ENCODE results near the gene RPIA.
"Not testable (repeated sequence)": the region's sequence is repeated elsewhere in the genome, so short reads cannot be mapped to it uniquely, and the experiment has no call there.

The RPIA gene

GRCh38 chr2:88691339-88692183 is at the start of gene RPIA:
RPIA (plus strand) TSS chr2:88691673; CDS start chr2:88691699, 26 bp downstream.
- DNase-seq (ENCODE audit: low read depth in 4 of 4, low spot score in 1 of 4): peak; percentile 95 to 99 (median 98)

GRCh38 chr2:88642278-88642677 is 49.2 kb upstream of the RPIA start:
- no peak for DNase-seq (ENCODE audit: low read depth in 4 of 4, low spot score in 1 of 4)

DNA sequence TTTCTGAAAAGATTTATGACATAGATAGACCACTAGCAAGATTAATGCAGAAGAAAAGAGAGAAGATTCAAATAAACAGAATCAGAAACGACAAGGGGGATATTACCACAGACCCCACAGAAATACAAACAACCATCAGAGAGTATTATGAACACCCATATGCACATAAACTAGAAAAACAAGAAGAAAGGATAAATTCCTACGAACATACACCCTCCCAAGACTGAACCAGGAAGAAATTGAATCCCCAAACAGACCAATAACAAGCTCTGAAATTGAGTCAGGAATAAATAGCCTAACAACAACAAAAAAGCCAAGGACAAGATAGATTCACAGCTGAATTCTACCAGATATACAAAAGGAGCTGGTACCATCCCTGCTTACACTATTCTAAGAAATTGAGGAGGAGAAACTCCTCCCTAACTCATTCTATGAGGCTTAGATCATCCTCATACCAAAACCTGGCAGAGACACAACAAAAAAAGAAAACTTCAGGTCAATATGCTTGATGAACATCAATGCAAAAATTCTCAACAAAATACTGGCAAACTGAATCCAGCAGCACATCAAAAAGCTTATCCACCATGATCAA is 46.1 kb upstream of the RPIA start:
- DNase-seq (ENCODE audit: low read depth in 4 of 4, low spot score in 1 of 4): not testable (repeated sequence)

DNA sequence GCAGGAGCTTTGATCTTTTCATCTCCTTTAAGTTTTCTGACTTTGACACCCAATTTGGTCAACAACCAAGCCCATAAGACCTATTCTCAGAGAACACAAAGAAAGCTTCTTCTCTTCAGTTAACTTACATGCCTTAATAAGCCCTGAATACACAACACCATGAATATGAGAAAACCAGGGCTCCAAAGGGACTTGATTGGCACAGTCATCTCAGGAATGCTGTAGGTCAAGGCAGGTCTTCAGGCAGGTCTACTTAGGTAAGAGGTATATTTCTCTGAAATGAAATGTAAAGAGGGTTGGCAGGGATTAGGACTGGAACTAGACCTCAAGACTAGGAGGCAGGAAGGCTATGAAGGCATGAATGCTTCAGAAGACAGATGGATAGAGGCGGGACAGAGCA is 39.8 kb upstream of the RPIA start:
- no peak for DNase-seq (ENCODE audit: low read depth in 4 of 4, low spot score in 1 of 4)

DNA sequence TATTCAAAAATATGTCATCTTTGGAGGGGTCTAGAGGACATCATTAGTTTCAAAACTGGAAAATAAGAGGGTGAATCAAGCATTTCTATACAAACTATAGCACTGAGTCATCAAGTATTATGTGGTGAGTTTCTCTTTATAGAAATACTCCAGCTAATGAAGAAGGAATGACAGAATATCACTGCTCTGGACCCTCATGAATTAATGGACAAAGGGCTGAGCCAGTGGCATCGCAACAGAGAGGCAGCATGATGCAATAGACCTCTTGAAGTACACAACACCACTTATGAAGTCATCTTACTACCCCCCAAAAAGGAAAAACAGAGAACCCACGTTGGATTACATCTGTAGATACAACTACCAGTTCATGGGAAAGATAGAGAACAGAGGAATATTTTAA is 36.8 kb upstream of the RPIA start:
- no peak for DNase-seq (ENCODE audit: low read depth in 4 of 4, low spot score in 1 of 4)

DNA sequence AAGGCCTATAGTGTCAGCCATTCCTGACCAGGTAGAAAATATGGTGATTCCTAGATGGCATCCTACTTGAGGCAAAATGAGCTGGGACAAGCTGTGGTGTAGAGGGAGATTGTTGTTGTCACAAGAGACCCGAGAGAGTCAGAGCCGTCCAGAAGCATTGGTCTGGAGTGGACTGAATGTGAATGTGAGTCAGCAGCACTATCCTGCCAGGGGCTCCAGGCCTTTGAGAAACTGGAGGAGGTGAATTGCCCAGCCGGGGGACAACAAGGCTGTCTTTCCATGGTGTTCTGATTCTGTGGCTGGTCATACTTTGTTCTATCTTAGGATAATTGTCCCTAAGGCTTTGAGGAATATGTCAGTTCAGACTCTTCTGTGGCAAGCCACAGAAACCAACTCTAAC is 34.8 kb upstream of the RPIA start:
- no peak for DNase-seq (ENCODE audit: low read depth in 4 of 4, low spot score in 1 of 4)

GRCh38 chr2:88657131-88657530 is 34.3 kb upstream of the RPIA start:
- DNase-seq (ENCODE audit: low read depth in 4 of 4, low spot score in 1 of 4): no peak

DNA sequence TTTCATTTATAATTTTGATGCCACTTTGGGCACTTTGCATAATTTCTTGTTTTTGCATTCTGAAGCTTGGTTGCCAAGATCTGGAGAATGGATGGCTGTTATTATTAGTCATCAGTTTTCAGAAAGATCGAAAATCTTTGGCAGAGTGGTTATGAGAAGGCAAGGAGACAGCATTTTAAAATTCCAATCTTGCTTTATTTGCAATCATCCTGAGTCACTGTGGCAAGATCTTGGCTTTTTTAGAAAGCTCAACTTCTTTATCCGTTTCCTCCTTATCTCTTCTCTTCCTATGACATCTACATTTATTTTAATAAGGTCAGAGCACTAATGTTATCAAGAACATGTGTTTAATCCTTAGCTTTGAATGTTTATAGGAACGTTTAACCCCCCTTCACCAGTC is 33.1 kb upstream of the RPIA start:
- no peak for DNase-seq (ENCODE audit: low read depth in 4 of 4, low spot score in 1 of 4)

DNA sequence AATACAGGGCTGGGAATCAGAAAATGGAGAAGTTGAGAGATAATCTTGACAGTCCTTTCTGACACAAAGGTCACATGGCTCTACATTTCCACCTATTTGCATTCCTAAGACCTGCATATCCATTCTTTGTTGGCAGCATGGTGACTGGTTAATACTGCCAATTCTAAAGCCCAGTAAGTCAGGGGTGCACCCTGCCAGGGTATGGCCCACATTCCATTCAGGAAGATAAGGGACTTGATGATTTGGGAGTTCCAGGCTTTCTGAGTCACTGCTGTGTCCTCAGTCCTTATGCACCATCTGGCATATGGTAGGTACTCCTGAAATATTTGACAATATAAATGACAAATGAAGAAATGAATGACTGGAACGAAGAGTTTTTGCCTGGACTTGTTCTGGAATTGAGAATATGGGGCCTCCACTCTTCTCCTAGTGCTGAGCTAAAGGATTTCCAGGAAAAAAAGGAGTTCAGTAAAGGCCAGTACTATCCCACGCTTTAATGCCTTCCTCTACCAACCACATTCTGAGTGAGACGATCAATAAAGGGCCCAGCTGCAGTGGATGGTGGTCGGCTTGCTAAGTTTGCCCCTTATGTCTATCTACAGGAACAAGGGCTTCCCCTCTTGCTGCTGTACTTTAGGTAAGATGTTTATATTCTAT is 32.5 kb upstream of the RPIA start:
- no peak for DNase-seq (ENCODE audit: low read depth in 4 of 4, low spot score in 1 of 4)

GRCh38 chr2:88659538-88659915 is 31.9 kb upstream of the RPIA start:
- no peak for DNase-seq (ENCODE audit: low read depth in 4 of 4, low spot score in 1 of 4)

DNA sequence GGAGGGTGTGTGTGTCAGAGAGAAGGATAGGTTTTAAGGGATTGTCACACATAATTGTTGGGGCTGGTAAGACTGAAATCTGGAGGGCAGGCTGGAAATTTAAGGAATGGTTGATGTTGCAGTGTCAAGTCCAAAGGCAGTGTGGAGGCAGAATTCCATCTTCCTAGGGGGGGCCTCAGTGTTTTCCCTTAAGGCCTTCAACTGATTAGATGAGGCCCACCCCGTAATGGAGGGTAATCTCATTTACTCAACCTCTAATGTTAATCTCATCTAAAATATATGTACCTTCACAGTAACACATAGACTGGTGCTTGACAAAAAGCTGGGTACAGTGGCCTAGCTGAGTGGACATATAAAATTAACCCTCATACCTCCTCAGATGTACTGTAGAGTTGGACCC is 30.9 kb upstream of the RPIA start:
- no peak for DNase-seq (ENCODE audit: low read depth in 4 of 4, low spot score in 1 of 4)

GRCh38 chr2:88666576-88666975 is 24.9 kb upstream of the RPIA start:
- no peak for DNase-seq (ENCODE audit: low read depth in 4 of 4, low spot score in 1 of 4)

DNA sequence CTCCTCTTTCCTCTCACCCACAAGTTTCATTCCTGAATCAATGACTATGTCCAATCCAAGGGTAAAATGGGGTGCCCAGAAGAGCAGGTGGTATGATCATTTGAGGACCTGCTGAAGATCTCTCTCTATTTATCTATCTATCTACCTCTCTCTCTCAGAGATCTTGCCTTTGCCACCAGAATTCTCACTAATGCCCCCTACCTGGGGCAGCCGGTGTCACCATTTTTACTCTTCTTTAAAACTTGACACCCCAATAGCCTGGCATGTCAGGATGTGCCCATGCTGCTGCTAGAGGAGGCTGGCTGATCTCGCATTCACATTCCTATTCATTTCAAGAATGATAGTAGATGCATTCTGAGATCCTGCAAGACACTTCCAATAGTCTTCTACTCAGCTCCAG is 24.3 kb upstream of the RPIA start:
- no peak for DNase-seq (ENCODE audit: low read depth in 4 of 4, low spot score in 1 of 4)

DNA sequence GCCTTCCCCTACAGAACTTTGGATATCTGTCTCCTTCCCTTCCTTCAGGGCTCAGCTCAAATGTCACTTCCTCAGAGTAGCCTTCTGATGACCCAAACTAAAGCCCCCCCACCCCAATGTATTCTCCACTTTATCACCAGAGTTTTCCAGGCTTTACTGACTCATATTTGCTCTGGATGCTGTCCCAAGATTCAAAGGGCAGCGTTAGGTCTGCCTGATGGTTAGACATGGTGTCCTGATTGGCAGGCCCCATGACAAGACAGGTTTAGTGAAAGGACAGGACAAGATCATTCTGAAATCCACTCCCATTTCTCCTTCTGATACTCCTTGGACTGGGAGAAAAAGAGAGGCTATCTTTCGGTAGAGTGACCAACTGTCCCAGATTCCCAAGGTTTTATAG is 22.6 kb upstream of the RPIA start:
- DNase-seq (ENCODE audit: low read depth in 4 of 4, low spot score in 1 of 4): no peak

DNA sequence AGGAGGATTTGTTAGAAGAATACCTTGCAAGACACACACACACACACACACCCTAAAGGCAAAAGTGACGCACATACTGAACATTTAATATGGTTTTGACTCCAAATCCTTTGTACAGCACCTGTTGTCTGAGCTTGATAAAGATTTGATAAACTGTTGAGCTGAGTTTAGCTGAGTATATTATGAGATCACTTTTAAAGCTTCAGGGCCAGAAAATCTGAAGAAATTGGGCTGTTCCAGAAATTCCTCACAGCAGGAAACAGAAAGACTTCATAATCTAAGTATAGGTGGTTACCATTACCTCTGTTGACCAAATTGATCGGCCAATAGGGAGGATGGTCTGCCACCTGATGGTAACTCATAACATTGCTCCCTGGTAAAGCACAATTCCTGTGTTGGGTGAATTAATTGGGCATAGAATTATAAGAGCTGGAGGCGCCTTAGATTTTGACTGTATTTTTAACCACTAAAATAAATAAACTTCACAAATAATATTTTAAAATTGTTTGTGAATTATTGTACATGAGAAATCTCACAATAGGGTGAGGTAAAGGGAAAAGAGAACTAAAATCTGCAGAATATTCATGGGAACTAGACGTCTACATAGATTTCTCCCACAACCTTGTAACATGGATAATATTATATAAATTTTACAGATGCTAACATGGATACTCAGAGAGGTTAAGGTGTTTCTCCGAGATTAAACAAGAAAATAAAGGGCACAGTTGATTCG is 21.8 kb upstream of the RPIA start:
- no peak for DNase-seq (ENCODE audit: low read depth in 4 of 4, low spot score in 1 of 4)

DNA sequence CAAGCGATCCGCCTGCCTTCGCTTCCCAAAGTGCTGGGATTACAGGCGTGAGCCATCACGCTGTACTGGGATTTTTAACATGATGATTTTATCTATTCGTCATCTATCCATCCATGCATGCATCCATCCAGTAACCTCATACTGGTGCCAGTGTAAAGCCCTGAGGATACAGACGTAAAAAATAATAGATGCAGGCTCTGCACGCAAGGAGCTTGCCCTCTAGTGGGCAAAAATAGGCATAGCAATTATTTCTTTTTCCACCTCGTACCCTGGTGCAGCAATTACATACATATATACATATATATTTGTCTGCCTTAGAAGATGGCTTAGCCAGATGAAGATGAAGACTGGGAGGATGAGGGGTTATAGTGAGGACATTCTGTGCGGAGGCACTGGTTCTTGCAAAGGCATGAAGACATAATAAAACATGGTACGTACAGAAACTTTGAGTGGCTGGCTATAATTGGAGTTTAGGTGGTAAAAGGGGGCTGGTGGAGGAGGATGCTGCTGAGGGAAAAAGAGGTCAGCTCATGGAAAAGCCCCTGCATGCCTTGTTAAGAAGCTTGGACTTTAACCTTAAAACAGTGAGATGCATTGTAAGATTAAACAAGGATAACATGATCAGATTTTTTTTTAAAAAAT is 19.6 kb upstream of the RPIA start:
- no peak for DNase-seq (ENCODE audit: low read depth in 4 of 4, low spot score in 1 of 4)

- DNase-seq (ENCODE audit: low read depth in 4 of 4, low spot score in 1 of 4): no peak
Observed at GRCh38 chr2:88673363-88673762, 18.1 kb upstream of the RPIA start.

- DNase-seq (ENCODE audit: low read depth in 4 of 4, low spot score in 1 of 4): no peak
Observed at GRCh38 chr2:88680266-88680902, 11.1 kb upstream of the RPIA start.

GRCh38 chr2:88680916-88681315 is 10.6 kb upstream of the RPIA start:
- no peak for DNase-seq (ENCODE audit: low read depth in 4 of 4, low spot score in 1 of 4)

DNA sequence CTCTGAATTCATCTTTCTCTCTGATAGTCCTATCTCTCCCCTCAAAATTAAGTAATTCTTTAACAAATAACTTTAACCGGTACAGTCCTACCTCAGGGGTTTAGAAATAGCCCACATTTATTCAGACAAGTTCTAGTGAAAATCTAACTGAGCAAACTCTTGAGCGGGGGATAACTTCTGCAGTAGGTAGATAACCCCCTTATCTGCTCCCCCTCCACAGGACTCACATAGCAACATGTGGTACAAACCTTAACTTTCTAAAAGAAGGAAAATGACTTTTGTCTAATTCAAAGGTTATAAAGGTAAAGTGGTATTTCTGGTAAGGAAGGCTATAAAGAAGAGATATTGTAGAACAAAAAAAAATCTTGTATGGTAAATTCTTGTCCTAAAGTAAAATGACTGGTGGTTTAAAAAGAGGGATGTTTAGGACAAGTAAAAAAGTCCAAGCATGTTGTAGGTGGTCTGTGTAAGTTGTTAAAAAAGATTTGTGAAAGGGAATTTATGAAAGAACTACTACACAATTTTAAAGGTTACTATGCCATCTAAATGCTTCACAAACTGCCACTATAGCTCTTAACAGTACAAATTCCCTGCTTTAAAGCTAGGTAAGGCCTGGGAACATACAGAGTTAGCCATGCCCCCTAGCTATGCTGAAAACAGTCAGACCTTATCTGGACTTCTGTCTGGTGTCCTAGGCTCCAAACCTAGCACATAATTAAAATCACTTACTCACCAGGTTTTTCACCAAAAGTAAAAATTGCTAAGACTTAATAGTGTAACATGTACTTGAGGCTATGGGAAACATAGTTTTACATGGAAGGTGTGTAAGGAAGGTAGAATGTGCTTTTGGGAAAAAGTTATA is 8.1 kb upstream of the RPIA start:
- no peak for DNase-seq (ENCODE audit: low read depth in 4 of 4, low spot score in 1 of 4)
